Activated CD4-positive, alpha-beta T cell treated with anti-CD3 and anti-CD28 coated beads, Interleukin-2, amount 50 U/mL, for 16 hours (primary cell): ENCODE results near the gene RELL1.
A peak's percentile ranks its signal among the peaks of the same experiment; 100 is the strongest.

Experiments used
- DNase-seq: peaks from one replicate; pipeline ENCODE4 v3.0.0-alpha.2; 2020

RELL1 gene

DNA sequence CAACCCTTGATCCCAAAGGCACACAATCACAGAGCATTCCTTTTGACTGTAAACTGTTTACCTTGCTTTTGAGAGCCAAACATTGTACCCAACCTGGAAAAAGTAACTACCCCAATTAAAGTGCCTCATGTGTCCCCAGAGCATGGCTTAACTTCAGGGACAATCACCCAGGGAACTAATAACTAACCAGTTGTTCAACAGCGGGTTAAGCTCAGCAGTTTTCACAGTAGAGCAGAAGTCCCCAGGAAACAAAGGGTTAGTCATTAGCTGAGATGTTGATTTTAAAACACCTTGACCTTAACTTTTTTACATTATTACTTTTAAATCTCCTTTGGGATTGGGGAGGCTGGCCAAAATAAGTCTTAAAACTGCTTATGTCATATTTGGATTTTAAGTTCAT is 94.8 kb downstream of the RELL1 start:
- DNase-seq, result no peak

DNA sequence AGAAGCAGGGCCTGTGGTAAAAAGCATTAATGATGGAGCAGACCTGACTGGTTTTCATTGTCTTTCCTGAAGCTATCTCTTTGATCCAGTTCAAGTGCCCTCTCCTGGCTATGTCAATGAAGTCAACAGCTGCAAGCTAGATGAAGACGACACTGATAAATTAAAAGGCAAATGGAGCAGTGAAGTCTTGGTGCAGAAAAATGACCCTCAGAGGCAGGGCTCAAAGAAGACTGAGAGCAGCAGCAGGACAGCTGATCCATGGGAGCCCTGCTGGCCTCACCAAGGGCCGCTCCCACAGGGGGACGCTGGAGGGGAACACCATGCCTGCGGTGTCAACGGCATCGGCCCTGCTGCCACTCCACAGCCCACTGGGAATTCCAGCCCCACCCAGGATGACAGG is 96.2 kb downstream of the RELL1 start:
- DNase-seq, result no peak

DNA sequence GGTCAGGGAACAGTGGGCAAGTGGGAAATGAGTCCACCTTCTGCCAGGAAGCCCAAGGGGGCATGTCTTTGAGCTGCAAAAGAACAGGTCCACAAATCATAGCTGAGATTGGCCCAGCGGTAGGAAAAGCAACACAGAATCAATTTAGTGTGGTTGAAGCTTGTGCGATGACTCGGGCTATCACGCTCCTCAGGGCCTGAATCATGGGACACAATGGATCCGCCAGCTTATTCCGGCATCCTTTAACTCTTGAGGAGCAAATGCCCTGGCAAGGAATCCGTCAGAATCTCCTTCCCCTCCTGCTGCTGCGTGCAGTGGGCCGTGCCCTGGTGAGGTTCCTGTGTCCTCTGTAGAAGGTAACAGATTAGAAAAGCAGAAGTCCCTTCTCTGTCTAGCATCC is 98.0 kb downstream of the RELL1 start:
- DNase-seq, result no peak

DNA sequence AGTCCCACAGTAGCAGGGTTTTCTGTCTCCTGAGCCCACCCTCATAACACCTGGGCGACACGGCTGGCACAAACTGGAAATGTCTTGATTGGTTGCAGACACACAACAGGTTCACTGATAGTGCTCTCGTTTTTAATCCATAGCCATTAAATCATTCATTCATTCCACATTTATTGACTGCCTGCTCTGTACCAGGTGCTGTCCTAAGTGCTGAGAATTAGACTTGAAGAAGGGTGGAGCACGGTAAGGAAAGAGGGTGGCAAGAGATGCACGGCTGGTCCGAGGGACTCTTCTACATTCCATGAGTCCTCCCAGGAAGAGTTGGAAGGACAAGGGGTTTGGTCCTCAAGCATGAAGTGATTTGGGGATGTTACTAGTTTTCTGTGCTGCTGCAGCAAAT is 100.0 kb downstream of the RELL1 start:
- DNase-seq, result no peak

DNA sequence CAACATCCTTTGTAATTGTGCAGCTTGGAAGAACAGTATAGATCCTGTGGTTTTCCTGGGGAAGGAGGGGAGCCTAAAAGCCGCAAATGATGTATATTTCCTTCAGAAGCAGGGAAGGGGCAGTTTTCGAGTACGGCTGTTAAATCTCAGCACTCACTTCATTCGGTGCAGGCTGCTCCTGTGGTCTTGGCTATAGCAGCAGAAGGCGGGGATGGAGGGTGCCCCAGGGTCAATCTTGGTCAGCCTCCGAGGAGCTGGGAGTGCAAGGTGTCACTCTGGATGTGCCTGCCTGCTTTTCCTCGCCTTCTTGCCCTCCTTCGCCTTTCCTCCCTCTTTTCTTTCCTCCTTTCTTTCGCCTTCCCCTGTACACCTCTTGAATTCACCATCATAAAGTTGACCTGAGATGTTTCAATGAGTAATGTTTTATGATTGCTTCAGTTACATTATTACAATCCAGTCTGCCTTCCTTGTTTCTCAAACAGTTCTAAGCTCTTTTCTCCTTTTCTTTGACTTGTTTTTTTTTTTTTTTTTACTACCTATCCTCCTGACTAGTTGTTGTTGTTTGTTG is 101.6 kb downstream of the RELL1 start:
- DNase-seq, result no peak

DNA sequence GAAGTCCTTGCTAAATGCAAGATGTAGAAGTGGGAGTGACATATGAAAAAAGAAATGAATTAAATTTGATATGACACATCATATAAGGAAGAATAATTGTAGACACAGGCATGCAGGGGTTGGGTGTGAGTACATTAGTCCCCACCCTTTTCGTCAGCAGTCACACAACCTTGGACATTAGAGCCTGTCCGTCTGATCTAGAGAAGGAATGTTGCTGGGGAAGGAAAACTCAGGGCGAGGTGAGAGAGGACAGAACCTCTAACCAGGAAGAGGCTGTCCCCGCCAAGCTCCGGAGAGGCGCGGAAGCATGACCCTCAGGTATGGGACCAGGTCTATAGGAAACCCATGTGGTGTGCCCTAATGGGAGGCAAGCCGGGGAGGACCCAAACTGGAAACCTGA is 102.1 kb downstream of the RELL1 start:
- no peak for DNase-seq

DNA sequence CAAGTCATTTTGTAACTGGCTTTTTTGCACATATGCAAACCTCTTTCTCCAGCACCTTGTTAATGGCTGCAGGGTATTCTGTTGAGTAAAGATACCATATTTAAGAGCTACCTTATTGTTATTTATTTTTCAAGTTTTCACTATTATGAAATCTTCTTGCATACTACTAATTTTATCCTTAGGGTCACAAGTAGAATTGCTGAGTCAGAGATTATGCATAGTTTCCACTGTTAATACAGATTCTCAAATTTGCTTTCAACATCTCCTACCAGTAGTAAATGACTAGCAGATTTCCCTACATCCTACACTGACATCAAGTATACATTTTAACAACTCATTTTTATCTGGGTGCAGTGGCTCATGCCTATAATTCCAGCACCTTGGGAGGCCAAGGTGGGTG is 112.6 kb downstream of the RELL1 start:
- DNase-seq, result no peak

DNA sequence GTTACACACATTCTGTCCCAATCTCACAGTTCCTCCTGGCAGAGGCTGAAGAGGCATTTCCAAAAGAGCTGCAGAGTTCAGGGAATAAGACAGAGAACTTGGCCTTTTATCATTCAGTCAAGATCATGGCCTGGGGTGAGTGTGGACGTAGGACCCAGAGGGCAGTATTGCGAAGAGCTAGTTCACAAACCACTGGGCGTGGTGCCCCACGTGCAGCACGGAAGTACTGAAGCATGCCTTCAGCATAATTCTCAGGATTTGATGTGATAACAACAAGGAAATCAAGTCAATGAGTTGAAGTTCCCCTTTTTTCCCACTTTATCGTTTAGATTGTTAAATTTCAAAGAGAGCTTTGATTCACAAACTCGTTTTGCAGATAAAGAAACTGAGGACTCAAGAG is 117.7 kb downstream of the RELL1 start:
- no peak for DNase-seq

DNA sequence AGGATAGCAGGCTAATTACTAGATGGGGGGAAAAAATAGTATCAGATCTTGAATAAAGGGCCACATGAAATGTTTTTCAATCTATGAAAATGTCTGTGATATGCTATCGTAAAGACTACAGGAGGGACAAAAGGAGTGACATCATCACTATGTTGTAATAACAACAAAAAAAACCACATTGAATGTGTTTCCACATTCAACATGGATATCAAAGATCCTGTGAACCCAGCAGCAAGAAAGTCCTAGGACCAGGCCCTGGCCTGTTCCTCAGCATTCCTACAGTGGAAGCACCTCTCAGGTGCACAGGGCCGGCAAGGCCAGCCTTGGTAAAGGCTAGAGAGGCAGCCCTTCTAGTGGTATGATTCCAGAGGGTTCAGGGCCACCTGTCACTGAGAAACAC is 118.3 kb downstream of the RELL1 start:
- DNase-seq, result no peak

DNA sequence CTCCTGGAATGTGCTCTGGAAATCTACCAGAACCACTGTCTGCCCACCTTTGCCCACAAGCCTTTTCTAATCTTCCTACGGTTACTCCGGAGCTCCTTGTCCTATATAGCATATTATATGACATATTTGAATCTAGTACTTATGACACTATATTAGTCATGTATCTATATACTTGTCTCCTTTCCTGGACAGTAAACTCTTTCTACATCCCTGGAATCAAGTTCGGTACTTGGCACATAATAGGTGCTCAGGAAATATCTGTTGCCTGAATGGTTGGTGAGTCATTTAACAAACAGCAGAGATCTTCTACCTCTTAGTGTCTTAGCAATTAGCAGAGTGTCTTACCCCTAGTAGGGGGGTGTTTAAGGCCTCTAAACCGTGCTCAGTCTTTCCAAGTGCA is 123.6 kb downstream of the RELL1 start:
- DNase-seq, result no peak

DNA sequence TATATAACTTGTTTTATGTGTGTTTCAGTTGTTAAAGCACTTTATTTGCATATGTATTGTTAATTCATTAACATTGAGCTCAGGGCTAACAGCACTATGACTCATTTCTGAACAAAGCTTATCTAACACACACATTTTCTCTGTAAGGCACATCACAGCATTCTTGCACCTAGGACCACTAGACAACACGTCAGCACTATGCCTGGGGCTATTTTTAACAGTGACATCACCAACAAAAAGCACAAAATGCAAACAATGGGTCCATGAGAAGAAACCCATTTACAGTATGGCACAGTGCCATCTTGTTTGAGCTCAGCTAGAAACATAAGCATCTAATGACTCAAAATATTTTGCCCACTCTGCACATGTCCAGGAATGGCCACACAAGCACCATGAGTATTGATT is 124.4 kb downstream of the RELL1 start:
- DNase-seq, result peak; percentile 8

DNA sequence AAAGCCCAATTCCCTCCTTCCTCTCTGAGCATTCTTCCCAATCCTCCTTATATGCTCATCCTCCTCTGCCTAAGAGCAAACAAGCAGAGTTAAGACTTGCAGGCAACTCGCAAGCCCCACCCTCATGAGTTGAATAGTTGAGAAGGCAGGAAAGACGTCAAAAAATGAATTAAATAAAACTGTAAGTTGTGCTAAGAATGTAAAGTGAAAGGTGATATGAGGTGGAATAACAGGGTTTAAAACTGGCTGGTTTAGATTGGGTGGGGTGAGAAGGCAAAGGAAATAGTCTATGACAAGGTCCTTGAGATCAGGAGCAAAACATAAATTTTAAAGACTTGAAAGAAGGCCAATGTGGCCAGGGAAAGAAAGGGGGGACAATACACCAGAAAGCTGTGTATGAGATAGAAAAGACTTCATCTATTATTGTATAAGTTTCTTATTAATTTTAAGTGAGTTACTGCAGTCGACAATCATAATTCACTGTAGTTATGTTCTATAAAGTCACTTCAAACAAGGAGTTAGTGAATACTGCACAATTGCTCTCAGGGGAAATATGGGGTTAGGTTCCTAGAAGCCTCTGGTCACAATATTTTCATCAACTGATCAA is 124.9 kb downstream of the RELL1 start:
- no peak for DNase-seq
